ENCODE measurements around the gene ITGA11.

Gene ITGA11

DNA sequence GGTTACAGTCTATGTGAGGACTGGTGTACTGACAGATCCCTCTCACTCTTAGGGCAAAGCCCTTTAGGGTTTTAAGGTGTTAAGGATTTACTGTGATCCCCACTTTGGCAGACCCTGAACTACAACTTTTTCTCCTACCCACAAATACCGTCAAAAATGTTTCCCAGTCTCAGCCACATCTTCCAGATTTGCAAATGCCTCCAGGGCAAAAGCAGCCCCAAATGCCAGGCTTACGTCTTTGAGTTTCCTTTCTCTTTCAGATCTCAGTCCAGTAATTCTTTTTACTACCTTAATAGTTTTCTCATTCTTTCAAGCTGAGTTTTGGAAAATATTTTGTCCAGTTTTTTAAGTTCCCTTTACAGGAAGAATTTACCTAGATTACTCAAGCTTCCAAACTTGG lies 13.4 kb upstream of the ITGA11 start:
- DNase-seq (ENCODE audit: low spot score) = no peak

DNA sequence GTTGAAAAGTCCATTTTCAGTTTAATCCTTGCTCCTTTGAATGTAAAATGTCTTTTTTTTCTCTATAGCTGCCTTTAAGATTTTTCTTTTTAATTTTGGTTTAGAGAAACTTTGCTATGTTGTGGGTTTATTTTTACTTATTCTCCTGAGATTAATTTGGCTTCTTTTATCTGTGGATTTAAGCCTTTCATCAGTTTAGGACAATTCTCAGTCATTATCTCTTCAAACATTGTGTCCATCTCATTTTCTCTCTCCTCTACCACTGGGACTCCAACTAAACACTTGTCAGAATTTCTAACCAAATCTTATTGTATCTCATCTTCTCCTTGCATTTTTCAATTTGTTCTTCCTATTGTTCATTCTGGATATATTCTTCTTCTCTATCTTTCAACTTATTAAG lies 12.4 kb upstream of the ITGA11 start:
- DNase-seq (ENCODE audit: low spot score) = no peak

DNA sequence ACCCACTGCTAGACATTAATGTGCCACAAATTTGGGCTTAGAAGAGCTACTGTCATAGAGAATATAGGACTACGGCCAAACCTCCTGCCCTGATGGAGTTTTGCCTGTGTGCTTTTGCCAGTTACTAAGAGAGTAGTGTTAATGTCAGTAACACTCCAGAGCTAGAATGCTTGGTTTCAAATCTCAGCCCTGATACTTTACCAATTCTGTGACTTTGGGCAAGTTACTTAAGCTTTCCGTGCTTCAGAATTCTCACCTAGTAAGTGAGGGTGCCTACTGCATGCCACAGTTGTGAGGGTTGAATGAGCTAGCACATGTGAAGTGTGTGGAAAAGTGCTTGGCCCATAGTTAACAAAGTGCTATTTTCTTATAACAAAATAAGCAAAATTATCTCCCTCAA lies 10.9 kb upstream of the ITGA11 start:
- no peak for DNase-seq (ENCODE audit: low spot score)

DNA sequence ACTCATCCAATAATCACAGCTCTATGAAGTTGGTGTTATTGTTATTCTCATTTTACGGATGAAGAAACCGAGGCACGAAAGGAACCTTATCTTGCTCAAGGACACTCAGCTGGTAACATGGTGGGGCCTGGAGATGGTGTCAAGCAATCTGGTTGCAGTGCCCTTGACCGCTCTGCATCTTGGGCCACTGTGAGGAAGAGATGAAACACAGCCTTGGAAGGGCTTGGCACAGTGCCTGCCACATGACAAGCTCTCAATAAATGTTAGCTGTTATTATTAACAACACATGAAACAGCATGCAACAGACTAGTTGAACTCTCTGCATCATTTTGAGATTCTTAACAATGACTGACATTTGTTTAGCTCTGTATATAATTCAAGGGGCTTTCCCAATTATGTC lies 10.1 kb upstream of the ITGA11 start:
- DNase-seq (ENCODE audit: low spot score) = no peak

DNA sequence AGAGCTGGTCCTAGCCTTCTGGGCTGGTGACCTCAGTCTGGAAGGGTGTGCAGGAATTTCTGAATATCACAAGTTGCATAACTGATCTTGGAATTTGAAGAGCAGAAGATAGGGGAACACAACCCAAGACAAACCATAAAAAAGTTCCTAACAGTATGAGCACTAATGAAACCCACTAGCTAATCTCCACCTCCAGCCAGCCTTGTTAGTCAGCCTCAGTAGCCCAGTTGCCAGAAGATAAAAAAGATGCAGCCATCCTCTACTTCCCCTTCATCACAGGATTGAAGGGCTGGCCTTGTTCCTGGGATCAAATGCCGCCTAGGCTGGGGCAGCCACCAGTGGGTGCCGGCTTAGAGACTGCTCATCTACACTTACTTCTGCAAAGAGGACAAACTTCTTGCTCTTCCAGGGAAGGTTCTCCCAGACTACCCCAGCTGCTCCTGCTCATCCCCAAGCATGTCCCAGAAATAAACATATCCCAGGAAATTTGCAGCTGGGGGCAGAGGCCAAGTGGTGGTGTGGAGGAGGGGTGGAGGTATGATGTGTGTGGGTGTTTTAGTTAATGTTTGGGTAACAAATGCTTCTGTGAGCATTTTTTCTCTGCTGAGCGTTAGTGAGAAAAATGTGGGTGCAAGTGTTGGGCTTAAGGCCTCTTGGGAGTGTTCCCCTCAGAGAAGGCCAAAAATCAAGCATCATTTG lies 9.2 kb upstream of the ITGA11 start:
- DNase-seq (ENCODE audit: low spot score) = no peak

DNA sequence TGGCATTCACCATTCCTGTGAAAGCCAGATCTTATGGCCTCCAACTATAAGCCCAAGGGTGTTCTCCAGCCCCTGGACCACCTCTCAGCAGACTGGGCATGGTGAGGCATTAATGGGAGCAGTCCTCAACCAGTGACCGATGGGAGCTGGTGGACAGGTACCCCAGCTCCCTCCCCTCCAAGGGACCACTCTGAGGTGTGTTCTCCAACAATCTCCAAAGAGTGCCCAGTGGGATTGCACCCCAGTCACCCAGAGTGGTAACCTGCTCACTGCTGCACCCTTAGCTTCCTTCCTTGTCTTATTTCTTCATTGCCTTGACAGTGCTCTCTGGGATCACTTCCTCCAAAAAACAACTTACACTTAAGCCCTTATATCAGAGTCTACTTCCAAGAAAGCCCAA lies 8.2 kb upstream of the ITGA11 start:
- no peak for DNase-seq (ENCODE audit: low spot score)

DNA sequence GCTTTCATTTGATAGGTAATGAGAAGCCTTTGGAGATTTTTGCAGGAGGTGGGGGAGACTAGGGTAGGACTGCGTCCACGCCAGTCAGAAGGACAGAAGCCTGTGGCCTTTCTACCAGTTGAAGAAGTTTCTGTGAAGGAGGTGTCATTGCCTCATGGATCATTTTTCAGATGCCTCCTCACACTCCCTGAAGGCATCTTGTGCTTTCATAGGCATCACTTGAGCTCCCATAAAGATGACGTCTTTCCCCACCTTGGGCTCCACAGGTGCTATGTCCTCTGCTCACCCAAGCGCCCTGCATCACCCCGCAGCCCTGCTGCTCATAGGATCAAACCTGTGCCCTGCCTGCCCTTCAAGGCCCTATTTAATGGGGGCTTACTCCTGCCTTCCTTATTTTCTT lies 7.5 kb upstream of the ITGA11 start:
- no peak for DNase-seq (ENCODE audit: low spot score)

DNA sequence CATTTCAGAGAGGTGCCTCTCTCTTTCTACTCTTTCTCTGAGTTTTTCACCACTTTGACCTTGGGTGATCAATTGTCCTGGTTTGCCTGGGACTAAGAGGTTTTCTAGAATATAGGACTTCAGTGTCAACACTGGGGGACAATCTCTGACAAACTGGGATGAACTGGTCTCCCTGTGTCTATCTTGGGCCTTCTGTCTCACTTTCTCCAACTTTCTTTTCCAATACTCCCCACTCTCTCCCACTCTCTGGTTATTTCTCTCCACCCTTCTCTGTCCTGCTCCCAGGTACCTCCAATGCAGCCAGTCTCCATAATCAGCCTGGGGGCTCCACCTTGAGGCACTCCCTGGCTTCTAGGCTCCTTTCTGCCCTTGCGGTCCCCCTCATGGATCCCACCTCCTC lies 4.7 kb upstream of the ITGA11 start:
- DNase-seq (ENCODE audit: low spot score) = no peak

DNA sequence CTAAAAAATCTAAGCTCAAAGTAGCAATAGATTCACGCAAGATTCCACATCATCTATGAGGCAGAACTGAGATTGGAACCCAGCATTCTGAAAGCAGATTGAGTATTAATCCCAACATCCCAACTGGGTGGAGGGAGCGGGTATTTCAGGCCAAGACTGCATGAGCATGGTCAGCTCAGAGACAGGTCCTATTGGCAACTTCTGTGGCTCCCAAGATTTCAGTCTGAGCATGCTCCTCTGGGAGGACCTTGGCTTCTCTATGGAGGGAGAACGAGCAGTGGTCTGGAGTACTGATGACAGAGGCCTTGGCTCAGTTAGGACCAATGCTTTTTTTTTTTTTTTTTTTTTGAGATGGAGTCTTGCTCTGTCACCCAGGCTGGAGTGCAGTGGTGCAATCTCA lies 4.0 kb upstream of the ITGA11 start:
- DNase-seq (ENCODE audit: low spot score) = no peak

DNA sequence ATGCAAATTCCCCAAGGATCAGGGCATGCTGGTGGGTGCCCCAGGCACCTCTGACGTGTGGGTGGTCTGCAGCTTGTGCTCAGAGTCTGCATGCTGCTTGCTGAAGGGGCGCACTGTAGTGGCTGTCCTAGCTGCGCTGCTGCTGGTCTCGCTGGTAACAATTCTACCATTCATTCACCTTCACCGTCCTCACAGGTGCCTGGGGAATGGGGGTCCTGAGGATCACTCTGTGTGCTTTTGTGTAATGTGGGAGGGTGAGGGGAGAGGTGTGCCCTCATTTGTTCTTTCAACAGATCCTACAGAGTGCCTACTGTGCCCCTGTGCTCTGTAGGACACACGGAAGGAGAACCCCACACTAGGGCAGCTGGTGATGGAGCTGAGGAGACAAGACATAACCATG lies 2.1 kb upstream of the ITGA11 start:
- DNase-seq (ENCODE audit: low spot score) = no peak

DNA sequence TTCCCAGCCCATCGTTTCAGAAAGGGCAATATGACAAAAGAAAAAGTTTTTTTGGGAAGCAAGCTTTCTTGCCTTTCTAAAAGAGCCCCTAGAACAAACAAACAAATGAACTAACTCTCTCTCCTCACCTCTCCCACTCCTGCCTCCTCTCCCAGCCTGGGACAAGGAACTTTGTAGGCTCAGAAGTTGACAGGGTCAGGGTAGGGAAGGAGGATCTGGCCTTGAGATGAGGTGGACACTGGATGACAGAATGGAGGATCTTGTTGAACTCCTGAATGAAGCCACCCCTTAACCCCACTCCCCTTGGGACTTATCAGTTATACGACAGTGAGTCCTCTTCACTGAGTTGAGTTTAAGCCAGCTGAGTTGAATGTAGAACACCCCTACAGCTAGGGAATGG lies 1.6 kb upstream of the ITGA11 start:
- DNase-seq (ENCODE audit: low spot score) = no peak

DNA sequence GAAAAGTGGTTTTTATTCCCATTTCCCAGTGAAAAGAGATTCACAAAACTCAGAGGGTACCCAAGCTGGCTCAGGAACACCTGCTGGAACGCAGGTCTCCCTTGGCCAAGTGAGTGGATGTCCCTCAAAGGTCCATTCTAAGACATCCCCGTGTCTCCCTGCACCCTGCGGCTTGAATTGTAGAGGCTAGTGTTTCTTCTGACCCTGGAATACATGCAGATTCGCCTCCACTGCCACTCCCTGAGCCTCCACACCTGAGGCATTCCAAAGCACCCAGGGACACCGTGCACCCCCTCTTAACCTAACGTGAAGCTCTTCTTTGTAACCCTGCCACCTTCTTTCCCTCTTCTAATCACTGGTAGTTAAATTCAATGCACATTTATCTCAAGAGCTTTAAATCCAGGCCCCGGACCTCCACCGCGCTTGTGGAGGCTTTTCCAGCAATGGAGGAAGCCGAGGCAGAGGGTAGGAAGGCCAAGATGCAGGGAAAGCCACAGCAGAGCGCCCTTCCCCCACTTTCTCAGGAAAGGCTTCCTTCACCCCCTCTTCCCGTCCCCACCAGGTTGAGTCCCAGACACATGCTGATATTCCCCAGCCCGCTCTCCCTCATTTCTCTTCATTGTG lies 590 bp upstream of the ITGA11 start:
- no peak for DNase-seq (ENCODE audit: low spot score)

DNA sequence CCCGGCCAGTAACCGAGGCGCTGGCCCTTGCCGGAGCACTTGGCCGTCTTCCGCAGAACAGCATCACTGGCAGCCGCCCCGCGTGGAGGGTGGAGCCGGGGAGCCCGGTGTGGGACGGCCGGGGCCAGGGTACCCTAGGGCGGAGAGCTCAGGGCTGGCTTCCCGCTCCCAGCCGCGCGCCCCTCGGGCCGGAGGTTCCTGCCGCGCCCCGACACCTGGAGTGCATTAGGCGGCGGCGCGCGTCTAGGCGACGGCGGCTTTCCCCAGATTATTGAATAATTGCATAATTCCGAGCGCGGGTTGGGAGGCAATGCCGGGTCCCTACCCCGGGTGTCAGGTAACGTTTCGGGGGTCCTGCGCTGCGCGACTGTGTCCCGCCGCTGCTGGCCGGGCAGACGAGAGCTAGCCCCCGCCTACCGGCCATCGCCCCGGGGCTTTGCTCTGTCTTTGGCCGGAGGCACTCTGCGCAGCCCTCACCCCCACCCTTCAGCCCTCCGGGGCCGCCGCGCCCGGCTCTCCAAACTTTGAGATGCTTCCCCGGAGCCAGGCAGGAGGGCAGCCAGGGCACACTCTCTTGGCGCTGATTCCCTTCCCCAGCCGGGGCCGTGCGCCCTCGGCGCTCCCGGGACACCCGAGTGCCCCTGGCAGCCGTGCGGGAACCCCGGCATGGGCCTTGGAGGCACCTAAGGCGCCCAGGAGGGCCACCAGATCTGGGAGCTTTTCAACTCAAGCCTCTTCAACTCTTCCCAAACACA lies 749 bp downstream of the ITGA11 start:
- no peak for DNase-seq (ENCODE audit: low spot score)

DNA sequence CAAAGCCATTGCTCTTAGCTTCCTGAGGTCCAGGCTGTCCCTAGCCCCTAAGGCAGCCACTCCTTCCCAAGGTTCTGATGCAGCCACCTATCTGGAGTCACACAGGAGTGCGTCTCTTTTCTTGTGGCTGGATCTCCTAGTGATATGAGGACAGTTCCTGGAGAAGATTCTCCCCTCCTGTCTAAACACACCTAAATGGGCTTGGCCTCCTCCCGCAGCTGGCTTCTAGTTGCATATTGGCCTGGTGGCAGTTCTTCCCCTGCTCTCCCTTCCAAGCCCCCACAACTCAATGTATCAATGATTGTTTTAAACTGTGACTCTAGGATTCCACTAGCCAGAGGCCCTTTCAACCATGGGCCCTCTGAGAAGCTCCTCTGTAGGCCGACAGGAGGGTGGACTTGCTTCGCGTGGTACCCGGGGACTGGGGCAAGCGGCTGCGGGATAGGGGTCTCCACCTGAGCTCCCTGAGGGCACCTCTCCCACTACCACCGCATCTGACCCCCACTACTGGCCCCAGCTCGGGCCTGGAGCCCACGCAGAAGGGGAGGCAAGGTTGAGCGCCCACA lies 1.4 kb downstream of the ITGA11 start:
- DNase-seq (ENCODE audit: low spot score) = no peak

DNA sequence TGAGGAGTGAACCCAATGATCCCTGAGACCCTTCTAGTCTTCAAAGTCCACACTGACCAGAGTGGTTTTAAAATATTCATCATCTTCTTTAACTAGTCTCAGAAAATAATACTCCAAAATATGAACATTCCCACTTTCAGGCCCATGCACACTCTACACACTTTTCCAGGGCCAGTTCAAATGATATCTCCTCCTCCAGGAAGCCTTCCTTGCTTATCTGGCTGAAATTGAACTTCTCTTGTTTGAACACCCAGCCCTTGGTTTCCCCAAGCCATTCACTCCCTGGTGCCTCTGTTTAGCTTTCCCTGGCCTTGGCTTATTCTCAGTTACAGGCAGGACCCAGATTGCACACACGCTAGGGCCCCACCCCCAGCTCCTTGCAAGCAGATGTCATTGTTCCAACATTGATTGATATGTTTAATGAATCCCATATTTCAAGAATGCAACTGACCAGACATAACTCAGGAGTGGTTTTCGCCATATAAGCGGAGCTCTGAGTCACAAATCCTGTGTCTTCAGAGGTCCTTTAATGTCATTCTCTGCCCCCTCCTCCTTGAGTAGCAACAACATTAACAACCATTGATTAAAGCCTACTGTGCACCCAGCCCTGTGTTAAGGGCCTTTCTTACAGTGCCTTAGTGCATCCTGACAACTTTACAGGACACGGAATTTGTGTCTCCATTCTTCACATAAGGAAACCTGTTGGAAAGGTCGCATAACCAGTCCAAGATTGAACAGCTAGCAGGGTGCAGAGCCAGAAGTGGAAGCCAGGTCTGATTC lies 2.1 kb downstream of the ITGA11 start:
- no peak for DNase-seq (ENCODE audit: low spot score)

DNA sequence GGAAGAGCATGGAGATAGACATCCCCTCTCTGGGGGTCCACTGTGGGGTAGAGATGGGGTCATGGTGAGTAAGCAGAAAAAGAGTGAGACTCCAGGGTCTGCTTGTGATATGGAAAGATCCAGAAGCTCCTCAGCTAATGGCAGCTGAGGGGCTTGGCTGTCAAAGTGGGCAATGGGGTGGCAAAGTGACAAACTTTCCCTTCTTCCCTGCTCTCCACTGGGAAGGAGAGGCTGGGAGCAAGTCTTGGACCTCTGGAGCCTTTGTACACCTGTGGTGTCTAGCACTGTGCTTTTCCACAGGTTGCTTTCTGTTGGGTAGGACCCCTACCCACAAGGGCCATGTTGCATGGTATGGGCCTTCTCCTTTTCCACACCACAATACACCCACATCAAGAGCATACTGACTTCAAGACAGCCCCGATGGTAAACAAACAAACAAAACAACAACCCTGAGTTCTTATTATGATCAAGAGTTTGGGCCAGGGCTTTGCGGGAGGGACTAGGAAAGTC lies 3.5 kb downstream of the ITGA11 start:
- no peak for DNase-seq (ENCODE audit: low spot score)

DNA sequence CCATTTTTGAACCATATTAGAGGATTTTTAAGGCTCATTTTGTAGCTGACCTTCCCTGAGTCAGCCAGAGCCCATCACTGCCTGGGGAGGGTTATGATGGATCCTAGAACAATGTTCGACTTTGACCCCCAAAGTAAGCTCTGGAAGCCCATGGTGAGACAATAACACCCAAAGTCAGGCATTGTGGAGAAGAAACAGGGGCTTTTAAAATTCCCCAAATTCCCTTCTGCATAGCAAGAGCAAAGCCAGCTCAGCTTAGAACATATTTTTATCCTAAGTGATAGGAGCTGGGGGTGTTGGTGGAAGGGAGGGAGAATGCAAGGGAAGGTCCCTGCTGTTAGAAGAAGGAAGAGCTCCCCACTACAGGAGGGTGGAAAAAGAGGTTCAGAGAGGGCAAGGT lies 4.0 kb downstream of the ITGA11 start:
- no peak for DNase-seq (ENCODE audit: low spot score)

DNA sequence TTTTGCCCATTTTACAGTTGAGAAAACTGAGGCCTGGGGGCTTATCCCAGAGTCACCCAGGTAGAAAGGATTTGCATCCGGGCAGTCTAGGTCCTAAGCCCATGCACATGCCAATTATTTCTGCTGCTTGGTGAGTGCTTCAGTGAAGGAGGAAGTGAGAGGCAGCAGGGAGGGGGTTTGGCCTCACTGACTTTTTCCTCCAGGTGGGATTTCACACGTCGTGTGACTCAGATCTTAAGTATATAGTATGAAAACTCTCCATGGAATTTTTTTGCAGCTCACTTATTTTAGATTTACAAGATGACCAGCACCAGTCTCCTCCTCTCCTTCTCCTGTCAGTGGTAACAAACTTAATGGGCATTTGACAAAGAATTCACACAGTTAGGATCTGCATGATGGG lies 4.6 kb downstream of the ITGA11 start:
- DNase-seq (ENCODE audit: low spot score) = peak; percentile 36

DNA sequence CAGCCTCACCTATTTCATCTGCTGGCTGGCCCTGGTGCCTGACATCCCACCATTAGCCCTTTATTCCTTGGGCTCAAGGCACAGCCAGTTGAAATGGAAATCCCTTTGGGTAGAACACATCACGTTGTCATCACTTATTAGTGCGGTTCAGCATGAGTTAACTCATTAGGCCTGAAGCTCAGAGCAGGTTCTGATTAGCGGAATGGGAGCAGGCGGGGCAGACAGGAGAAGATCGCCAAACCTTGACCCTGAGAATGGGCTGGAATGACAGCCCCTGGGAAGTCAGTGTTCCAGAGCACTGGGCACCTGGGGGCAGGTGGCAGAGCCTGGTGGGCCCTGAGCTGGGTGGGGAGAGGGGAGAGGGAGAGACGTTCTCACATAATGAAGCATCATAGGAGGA lies 5.8 kb downstream of the ITGA11 start:
- DNase-seq (ENCODE audit: low spot score) = no peak

DNA sequence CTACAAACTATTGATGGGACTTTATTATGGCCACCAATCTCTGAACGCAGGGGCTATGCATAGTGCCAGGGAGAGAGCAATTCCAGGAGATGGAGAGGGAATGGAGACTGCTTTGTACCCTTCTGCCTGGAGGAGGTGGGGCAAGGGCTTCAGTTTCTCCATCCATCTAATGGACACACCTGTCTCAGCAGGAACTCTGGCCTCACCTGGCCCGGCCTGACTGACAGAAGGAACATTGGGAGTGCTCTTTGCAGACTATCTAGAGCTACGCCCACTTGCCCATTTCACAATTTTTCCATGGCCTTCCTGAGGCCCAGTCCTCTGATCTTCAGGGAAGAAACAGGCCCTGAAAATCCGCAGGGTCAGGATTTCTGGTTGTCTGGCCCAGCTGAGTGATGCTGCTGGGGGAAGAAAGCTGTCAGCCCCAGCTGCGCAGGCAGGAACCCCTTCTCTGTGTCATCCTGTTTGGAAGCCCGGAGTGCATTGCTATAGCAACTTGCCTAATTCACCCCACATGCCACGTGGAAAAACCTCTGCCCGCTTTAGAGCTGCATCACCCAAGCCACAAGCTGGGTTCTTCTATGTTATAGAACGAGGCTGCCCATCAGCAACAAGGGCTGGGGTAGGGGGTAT lies 6.4 kb downstream of the ITGA11 start:
- no peak for DNase-seq (ENCODE audit: low spot score)

DNA sequence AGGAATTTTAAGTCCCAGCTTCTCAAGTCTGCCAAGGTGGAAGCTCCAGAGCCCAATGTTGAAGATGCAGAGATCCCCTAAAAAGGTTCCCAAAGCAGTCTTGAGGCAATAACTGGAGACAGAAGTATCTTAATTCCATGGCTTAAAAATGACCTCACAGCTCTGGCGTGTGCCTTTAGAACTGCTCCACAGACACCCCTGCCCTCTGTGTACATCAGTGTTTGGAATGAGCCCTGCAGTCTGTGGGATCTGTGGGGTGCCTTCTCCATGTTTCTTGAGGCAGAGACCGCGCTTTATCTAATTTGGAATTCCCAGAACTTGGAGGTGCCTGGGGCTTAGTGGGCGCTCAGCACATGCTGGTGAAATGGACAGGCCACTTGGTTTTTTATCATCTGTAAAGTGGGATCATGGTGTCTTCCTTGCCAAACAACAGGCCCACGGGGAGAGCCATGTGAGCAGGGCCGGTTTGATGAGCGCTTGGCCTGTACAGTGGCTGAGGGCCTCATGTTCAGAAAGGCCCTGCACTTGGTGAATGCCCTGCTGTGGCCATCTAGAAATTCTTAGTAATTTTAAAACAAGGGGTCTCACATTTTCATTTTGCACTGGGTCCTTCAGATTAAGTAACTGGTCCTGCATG lies 7.1 kb downstream of the ITGA11 start:
- DNase-seq (ENCODE audit: low spot score) = no peak
